Neuron (in vitro differentiated cells): Measurements from ENCODE around the gene PCSK5.
"Not testable (repeated sequence)": the region's sequence is repeated elsewhere in the genome, so short reads cannot be mapped to it uniquely, and the experiment has no call there.

Experiments
- H2AFZ ChIP-seq: one replicate; pipeline ENCODE4 v1.6.1; 2013; ENCODE audit warnings: low read depth, mild to moderate bottlenecking, inconsistent platforms, low read length, moderate library complexity
- H3K27me3 ChIP-seq: one replicate; pipeline ENCODE4 v1.6.1; 2013; ENCODE audit warnings: low read length; ENCODE audit not compliant: insufficient read depth
- H3K36me3 ChIP-seq: one replicate; pipeline ENCODE4 v1.6.1; 2013; ENCODE audit warnings: low read length; ENCODE audit not compliant: insufficient read depth
- H3K4me1 ChIP-seq: one replicate; pipeline ENCODE4 v1.6.1; 2013; ENCODE audit warnings: low read length; ENCODE audit not compliant: insufficient read depth
- H3K4me3 ChIP-seq: 2 replicates; pipeline ENCODE4 v1.5.1; 2013; ENCODE audit warnings: mild to moderate bottlenecking, low read length, moderate library complexity
- H3K9me3 ChIP-seq: one replicate; pipeline ENCODE4 v1.6.1; 2013; ENCODE audit warnings: low read length

The PCSK5 gene

GRCh38 chr9:76362332-76363031 is 472.0 kb downstream of the PCSK5 start:
- H2AFZ ChIP-seq, H3K4me1 ChIP-seq, H3K4me3 ChIP-seq, H3K9me3 ChIP-seq, H3K27me3 ChIP-seq, H3K36me3 ChIP-seq: not testable (repeated sequence)

- no peaks in the 10 kb centered on the region for H3K36me3 ChIP-seq
- H3K4me3 ChIP-seq: no peak overlapping the region
- no peaks in the 10 kb centered on the region for H3K9me3 ChIP-seq
- H3K4me1 ChIP-seq: no peaks in the 10 kb centered on the region
- H3K27me3 ChIP-seq: peaks cover 3% of the 10 kb centered on the region
- no peak overlapping the region for H2AFZ ChIP-seq
Measured at GRCh38 chr9:76363032-76363395, 472.5 kb downstream of the PCSK5 start.

GRCh38 chr9:76365028-76365427 is 474.6 kb downstream of the PCSK5 start:
- Histone ChIP-seq H3K9me3 (no peaks in the 10 kb centered on the region), H3K36me3 (no peaks in the 10 kb centered on the region), H3K4me3 (no peak overlapping the region)

GRCh38 chr9:76366275-76366674 is 475.8 kb downstream of the PCSK5 start:
- H2AFZ ChIP-seq: no peak overlapping the region
- no peaks in the 10 kb centered on the region for H3K36me3 ChIP-seq

More at GRCh38 chr9:76365028-76365427, 474.6 kb downstream of the PCSK5 start:
- Histone ChIP-seq H2AFZ (no peak overlapping the region), H3K4me1 (no peaks in the 10 kb centered on the region), H3K27me3 (no peaks in the 10 kb centered on the region)

GRCh38 chr9:76369583-76369982 is 479.1 kb downstream of the PCSK5 start:
- no peak overlapping the region for H3K4me3 ChIP-seq
- H3K27me3 ChIP-seq: no peaks in the 10 kb centered on the region
- no peak overlapping the region for H2AFZ ChIP-seq
- H3K9me3 ChIP-seq: no peaks in the 10 kb centered on the region
- H3K4me1 ChIP-seq: peaks cover 7% of the 10 kb centered on the region
- H3K36me3 ChIP-seq: no peaks in the 10 kb centered on the region

More at GRCh38 chr9:76366275-76366674, 475.8 kb downstream of the PCSK5 start:
- Histone ChIP-seq H3K4me1 (no peaks in the 10 kb centered on the region), H3K4me3 (no peak overlapping the region), H3K27me3 (no peaks in the 10 kb centered on the region), H3K9me3 (no peaks in the 10 kb centered on the region)

- Histone ChIP-seq H3K36me3 (no peaks in the 10 kb centered on the region), H3K4me1 (peaks cover 7% of the 10 kb centered on the region), H2AFZ (no peak overlapping the region), H3K27me3 (no peaks in the 10 kb centered on the region), H3K4me3 (no peak overlapping the region), H3K9me3 (no peaks in the 10 kb centered on the region)
Measured at GRCh38 chr9:76370396-76371023, 480.0 kb downstream of the PCSK5 start.

GRCh38 chr9:76371901-76372300 is 481.4 kb downstream of the PCSK5 start:
- no peak overlapping the region for H2AFZ ChIP-seq
- peaks cover 7% of the 10 kb centered on the region for H3K4me1 ChIP-seq
- no peak overlapping the region for H3K4me3 ChIP-seq
- H3K27me3 ChIP-seq: no peaks in the 10 kb centered on the region
- H3K36me3 ChIP-seq: no peaks in the 10 kb centered on the region
- no peaks in the 10 kb centered on the region for H3K9me3 ChIP-seq

- Histone ChIP-seq H3K36me3 (no peaks in the 10 kb centered on the region), H3K9me3 (no peaks in the 10 kb centered on the region), H2AFZ (no peak overlapping the region), H3K4me1 (peaks cover 7% of the 10 kb centered on the region), H3K27me3 (no peaks in the 10 kb centered on the region), H3K4me3 (no peak overlapping the region)
Measured at GRCh38 chr9:76372336-76372735, 481.9 kb downstream of the PCSK5 start.

GRCh38 chr9:76373173-76373783 is 482.8 kb downstream of the PCSK5 start:
- H3K4me3 ChIP-seq: no peak overlapping the region
- no peaks in the 10 kb centered on the region for H3K36me3 ChIP-seq
- no peaks in the 10 kb centered on the region for H3K9me3 ChIP-seq
- H2AFZ ChIP-seq: no peak overlapping the region
- H3K4me1 ChIP-seq: peaks cover 7% of the 10 kb centered on the region
- no peaks in the 10 kb centered on the region for H3K27me3 ChIP-seq

- no peaks in the 10 kb centered on the region for H3K9me3 ChIP-seq
- no peaks in the 10 kb centered on the region for H3K36me3 ChIP-seq
Measured at GRCh38 chr9:76373784-76374474, 483.5 kb downstream of the PCSK5 start.

GRCh38 chr9:76374783-76375559 is 484.5 kb downstream of the PCSK5 start:
- peaks cover 7% of the 10 kb centered on the region for H3K4me1 ChIP-seq
- H3K9me3 ChIP-seq: no peaks in the 10 kb centered on the region
- no peaks in the 10 kb centered on the region for H3K36me3 ChIP-seq
- H3K4me3 ChIP-seq: no peak overlapping the region
- H2AFZ ChIP-seq: no peak overlapping the region
- no peaks in the 10 kb centered on the region for H3K27me3 ChIP-seq

More at GRCh38 chr9:76373784-76374474, 483.5 kb downstream of the PCSK5 start:
- Histone ChIP-seq H3K4me1 (peaks cover 7% of the 10 kb centered on the region), H3K4me3 (no peak overlapping the region), H3K27me3 (no peaks in the 10 kb centered on the region), H2AFZ (no peak overlapping the region)

- no peak overlapping the region for H2AFZ ChIP-seq
- peaks cover 7% of the 10 kb centered on the region for H3K4me1 ChIP-seq
- no peaks in the 10 kb centered on the region for H3K36me3 ChIP-seq
- H3K27me3 ChIP-seq: no peaks in the 10 kb centered on the region
- H3K9me3 ChIP-seq: no peaks in the 10 kb centered on the region
- H3K4me3 ChIP-seq: no peak overlapping the region
Measured at GRCh38 chr9:76377791-76378190, 487.3 kb downstream of the PCSK5 start.
